ENCODE data around the gene XG.
"Not testable (repeated sequence)": the region's sequence is repeated elsewhere in the genome, so short reads cannot be mapped to it uniquely, and the experiment has no call there.

The XG gene

DNA sequence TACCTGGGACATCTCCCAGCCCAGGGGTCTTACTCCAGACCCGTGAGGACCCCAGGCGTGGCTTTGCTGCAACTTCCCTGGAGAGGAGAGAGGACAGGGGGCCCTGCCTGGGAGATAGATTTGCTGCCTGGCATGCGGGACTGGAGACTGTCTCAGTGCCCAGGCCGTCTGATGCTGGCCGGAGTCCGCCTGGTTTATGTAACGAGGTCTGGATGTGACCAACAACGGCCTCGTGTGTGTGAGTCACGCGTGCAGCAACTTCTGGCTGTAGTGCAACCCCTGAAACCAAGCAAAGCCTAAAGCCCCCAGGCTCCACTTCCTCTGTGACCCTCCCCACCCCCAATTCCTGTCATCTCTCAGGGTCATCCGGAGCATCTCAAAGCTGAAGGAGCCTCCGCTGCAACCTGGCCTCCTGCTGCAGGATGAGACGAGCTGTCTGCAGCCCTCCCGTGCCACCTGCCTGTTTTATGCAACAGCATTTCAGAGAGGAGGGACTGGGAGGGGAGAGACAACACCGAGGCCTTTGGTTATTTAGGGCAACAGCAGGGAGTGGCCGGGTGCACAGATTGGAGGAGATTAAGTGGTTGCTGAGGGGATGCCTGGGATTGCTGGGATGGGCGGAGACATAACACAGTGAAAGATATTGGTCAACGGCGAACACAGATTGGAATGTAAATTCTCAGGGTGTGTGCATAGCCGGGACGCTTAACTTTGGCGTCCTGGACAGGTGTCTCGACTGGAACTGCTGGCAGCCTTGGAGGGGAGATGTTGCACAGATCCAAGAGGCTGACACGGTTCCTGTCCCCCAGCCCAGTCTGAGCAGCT is 16.0 kb downstream of the XG start:
- peaks cover 31% of the 10 kb centered on the region for H3K27me3 Mint-ChIP-seq (ENCODE audit: low read depth, poor library complexity)
- peaks cover 19% of the 10 kb centered on the region for H3K4me1 Mint-ChIP-seq
- no peak overlapping the region for H3K4me3 Mint-ChIP-seq
- DNase-seq = no peak
- no peaks in the 10 kb centered on the region for H3K36me3 Mint-ChIP-seq (ENCODE audit: low read depth)
- TF ChIP-seq, protein P1, sequence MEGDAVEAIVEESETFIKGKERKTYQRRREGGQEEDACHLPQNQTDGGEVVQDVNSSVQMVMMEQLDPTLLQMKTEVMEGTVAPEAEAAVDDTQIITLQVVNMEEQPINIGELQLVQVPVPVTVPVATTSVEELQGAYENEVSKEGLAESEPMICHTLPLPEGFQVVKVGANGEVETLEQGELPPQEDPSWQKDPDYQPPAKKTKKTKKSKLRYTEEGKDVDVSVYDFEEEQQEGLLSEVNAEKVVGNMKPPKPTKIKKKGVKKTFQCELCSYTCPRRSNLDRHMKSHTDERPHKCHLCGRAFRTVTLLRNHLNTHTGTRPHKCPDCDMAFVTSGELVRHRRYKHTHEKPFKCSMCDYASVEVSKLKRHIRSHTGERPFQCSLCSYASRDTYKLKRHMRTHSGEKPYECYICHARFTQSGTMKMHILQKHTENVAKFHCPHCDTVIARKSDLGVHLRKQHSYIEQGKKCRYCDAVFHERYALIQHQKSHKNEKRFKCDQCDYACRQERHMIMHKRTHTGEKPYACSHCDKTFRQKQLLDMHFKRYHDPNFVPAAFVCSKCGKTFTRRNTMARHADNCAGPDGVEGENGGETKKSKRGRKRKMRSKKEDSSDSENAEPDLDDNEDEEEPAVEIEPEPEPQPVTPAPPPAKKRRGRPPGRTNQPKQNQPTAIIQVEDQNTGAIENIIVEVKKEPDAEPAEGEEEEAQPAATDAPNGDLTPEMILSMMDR (IDR thresholded peaks at IDR 0.05) = no peak
- peaks cover 7% of the 10 kb centered on the region for H3K9me3 Mint-ChIP-seq
- no peak overlapping the region for H3K27ac Mint-ChIP-seq

DNA sequence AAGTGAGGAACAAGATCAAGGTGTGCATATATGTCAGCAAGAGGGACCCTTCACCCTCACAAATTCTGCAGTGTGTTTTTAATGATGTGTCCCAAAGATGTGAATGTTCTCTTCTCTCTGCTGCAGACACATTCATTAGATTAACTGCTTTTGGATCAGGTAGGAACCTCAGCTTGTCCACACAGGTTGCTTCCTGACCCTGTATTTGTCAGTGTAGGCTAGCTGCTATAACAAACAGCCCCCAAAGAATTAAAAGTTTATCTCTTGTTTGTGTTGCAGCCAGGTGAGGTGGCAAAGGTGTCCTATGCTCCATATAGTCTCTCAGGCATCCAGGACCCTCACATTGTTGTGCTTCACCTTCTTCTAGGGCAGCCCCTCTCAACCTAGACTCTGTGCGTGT is 17.8 kb downstream of the XG start:
- Mint-ChIP-seq H3K9me3 (peaks cover 15% of the 10 kb centered on the region), H3K4me1 (peaks cover 19% of the 10 kb centered on the region)

DNA sequence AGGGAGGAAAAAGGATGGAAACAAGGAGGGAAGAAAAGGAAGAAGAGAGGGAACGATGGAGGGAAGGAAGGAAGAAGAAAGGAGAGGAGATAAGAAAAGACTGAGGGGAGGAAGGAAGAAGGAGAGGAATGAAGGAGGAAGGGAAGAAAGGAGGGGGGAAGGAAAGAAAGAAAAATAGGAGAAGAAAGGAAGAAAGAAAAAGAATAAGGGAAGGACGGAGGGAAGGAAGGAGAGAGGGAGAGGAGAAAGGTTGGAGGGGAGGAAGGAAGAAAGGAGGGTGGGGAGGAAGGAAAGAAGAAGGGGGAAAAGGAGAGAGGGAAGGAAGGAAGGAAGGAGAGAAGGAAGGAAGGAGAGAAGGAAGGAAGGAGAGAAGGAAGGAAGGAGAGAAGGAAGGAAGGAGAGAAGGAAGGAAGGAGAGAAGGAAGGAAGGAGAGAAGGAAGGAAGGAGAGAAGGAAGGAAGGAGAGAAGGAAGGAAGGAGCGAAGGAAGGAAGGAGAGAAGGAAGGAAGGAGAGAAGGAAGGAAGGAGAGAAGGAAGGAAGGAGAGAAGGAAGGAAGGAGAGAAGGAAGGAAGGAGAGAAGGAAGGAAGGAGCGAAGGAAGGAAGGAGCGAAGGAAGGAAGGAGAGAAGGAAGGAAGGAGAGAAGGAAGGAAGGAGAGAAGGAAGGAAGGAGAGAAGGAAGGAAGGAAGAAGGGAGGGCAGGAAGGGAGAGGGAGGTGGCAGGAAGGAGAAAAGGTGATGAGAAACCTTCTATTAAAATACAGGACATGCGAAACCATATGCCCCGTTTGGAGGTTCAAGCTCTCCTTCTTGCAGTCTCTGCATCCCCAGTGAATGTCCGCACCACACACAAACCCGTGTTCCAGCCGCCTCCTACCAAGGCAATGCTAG is 21.6 kb downstream of the XG start:
- not testable (repeated sequence) for H3K27ac Mint-ChIP-seq, DNase-seq
- peaks cover 21% of the 10 kb centered on the region for H3K9me3 Mint-ChIP-seq

More for the DNA sequence above, 17.8 kb downstream of the XG start:
- no peaks in the 10 kb centered on the region for H3K36me3 Mint-ChIP-seq (ENCODE audit: low read depth)
- TF ChIP-seq, protein P1 (IDR thresholded peaks at IDR 0.05) = no peak
- H3K27ac Mint-ChIP-seq = no peak overlapping the region
- H3K27me3 Mint-ChIP-seq (ENCODE audit: low read depth, poor library complexity) = peaks cover 44% of the 10 kb centered on the region
- H3K4me3 Mint-ChIP-seq = no peak overlapping the region
- DNase-seq = no peak

DNA sequence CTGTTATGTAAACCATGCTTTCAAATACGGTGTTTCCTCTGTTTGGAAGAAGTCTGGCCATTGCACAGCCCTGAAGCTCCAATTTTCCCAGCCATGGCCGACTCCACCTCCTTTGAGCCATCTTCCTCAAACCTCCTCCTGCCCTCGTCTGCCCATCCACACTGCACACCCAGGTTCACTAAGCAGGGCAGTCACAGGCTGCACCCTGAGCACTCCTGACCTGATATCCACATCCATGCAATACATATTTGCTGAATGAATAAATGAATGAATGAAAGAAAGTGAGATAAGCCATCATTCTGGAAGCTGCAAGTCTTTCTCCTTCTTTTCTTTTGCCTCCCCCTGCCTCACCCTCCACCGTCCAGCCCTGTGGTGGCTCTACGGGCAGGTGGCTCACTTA is 22.2 kb downstream of the XG start:
- TF ChIP-seq, protein P1 (IDR thresholded peaks at IDR 0.05) = no peak
- Mint-ChIP-seq H3K4me1 (no peaks in the 10 kb centered on the region), H3K4me3 (no peak overlapping the region), H3K27me3 (ENCODE audit: low read depth, poor library complexity) (peaks cover 40% of the 10 kb centered on the region), H3K27ac (no peak overlapping the region), H3K9me3 (peaks cover 21% of the 10 kb centered on the region), H3K36me3 (ENCODE audit: low read depth) (peaks cover 3% of the 10 kb centered on the region)
- DNase-seq = no peak

More for the DNA sequence above, 21.6 kb downstream of the XG start:
- H3K4me1 Mint-ChIP-seq; H3K4me3 Mint-ChIP-seq; H3K36me3 Mint-ChIP-seq (ENCODE audit: low read depth): not testable (repeated sequence)
- H3K27me3 Mint-ChIP-seq (ENCODE audit: low read depth, poor library complexity) = peaks cover 42% of the 10 kb centered on the region

DNA sequence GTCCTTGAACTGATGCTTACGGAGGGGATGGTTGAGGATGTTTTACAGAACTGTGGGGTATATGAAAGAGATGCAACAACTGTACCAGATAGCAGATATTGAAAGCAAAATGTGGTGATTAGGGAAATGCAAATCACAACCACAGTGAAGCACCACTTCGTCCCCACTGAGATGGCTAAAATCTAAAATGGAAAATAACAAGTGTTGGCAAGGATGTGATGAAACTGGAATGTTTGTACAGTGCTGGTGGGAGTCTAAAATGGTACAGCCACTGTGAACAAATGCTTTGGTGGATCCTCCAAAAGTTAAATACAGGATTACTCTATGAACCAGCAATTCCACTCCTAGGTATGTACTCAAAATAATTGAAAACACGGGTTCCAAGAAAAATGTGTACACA is 22.9 kb downstream of the XG start:
- Mint-ChIP-seq H3K4me3 (no peak overlapping the region), H3K9me3 (peaks cover 21% of the 10 kb centered on the region), H3K27ac (no peak overlapping the region), H3K36me3 (ENCODE audit: low read depth) (peaks cover 3% of the 10 kb centered on the region), H3K27me3 (ENCODE audit: low read depth, poor library complexity) (peaks cover 37% of the 10 kb centered on the region), H3K4me1 (peaks cover under 1% of the 10 kb centered on the region)
- DNase-seq = no peak
- TF ChIP-seq, protein P1 (IDR thresholded peaks at IDR 0.05) = no peak

DNA sequence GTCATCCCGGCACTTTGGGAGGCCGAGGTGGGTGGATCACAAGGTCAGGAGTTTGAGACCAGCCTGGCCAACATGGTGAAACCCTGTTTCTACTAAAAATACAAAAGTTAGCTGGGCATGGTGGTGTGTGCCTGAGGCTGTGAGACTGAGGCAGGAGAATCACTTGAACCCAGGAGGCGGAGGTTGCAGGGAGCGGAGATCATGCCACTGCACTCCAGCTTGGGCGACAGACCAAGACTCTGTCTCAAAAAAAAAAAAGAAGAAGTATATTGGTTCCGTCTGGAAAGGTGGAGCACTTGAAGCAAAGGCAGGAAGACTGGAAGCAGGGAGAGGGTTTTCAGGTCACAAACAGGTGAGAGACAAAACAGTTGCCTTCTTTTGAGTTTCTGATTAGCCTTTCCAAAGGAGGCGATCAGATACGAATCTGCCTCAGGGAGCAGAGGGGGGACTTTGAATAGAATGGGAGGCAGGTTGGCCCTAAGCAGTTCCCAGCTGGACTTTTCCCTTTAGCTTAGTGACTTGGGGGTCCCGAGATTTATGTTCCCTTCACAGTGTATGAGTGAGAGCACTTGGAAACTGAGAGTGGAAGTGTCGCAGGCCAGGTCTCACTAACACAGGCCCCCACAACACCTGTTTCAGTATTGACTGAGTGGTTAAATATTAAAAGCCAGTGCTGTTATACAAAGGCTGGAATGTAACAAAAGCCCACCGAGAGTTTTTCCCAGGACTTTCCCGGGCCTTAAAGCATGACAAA is 28.8 kb downstream of the XG start:
- H3K4me1 Mint-ChIP-seq = peaks cover 47% of the 10 kb centered on the region
- H3K4me3 Mint-ChIP-seq; H3K36me3 Mint-ChIP-seq (ENCODE audit: low read depth); H3K27me3 Mint-ChIP-seq (ENCODE audit: low read depth, poor library complexity); H3K9me3 Mint-ChIP-seq; DNase-seq: not testable (repeated sequence)
- H3K27ac Mint-ChIP-seq = peak overlapping the region; percentile 55
